PFSK-1 (cell line): Measurements from ENCODE around the gene SPRYD7.

ENCODE experiments used
- POLR2AphosphoS5 ChIP-seq: IDR thresholded peaks from 2 replicates; pipeline ENCODE4 v1.6.1; 2012; ENCODE audit warnings: low read depth, mild to moderate bottlenecking, control low read depth, low read length, moderate library complexity
- TAF1 ChIP-seq: IDR thresholded peaks from 2 replicates; pipeline ENCODE4 v1.6.1; 2012; ENCODE audit warnings: low read length, control low read depth, borderline replicate concordance; ENCODE audit not compliant: insufficient read depth

- TF ChIP-seq POLR2AphosphoS5 = no peak
- no peak for TF ChIP-seq TAF1
These were observed 61.7 kb downstream of the SPRYD7 start for GRCh38 chr13:49874430-49874829.
